Erythroblast (primary cell): ENCODE data around the gene FOLR2.

Experiments used
- GATA1 ChIP-seq: IDR thresholded peaks from 2 replicates; pipeline ENCODE4 v1.6.1; 2011; ENCODE audit warnings: low read depth, mild to moderate bottlenecking, control low read depth, low read length, moderate library complexity
- POLR2A ChIP-seq: IDR thresholded peaks from 2 replicates; pipeline ENCODE4 v1.6.1; 2011; ENCODE audit warnings: mild to moderate bottlenecking, low read length

DNA sequence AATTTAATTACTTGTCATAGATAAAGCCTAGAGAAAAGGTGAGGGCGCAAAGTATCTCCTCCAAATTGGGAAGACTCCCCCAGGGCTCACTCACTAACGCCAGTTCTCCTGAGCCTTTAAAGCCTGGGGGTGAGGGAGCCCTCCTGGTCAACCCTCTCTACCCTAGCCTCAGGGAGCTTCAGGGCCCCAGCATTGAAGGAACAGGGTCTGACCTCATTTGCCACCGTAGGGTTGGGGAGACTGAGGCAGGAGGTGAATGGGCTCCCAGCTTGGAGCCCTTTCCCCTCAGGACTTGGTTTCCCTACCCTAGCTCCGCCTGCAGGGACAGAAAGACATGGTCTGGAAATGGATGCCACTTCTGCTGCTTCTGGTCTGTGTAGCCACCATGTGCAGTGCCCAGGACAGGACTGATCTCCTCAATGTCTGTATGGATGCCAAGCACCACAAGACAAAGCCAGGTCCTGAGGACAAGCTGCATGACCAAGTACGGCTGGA is 1.7 kb downstream of the FOLR2 start:
- TF ChIP-seq POLR2A (no peak), GATA1 (no peak)
